ENCODE results near the gene UTP15. TPM values are rescaled to one million over a fixed set of nuclear protein-coding genes. Genes with fewer than 3 reads are reported as not detected.

The UTP15 gene
- total RNA-seq, 2 experiments from 2014 or later, result 57.2 to 57.7 TPM

DNA sequence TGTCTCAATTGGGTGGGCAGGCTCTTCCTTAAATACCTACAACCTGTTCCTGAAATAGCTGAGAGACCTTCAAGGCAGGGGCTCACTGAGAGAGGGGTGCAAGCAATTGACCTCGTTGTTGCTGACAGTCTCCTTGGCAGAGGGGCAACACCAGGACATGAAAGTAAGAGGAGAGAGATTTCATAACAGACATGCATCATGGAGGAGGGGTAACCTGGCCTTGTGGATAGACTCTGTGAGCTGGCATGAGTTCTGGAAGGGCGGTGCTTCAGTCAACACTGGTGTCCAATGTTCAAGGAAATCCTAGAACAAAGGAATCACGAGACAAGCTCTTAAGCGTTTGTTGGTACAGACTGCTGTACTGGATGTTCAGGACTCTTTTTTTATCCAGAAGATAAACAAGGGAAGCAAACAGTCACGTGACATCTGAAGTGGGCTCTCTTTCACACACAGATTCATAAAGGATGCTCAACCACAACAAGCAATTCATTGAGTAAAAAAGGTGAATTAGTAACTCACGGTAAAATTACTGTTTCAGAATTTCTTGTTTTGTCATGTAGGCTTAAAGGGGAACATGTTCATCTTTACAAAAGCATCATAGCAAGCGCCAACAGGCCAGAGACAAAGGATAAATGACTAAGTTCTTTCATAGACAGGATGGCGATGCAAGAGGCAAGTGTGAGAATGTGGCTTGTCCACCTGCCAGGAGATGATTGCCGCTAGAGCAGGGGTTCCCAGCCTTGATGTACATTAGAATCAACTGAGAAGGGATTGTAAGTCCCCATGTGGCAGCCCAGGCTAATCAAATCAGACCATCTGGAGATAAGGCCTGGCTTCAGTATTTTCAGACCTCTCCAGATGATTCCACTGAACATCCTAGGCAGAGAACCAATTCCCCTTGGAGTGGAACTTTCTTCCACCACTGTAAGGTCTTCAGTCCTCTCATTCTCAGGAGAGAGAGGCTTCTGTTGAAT, 20.8 kb upstream of the UTP15 start:
- Mint-ChIP-seq H3K4me1 (no peaks in the 10 kb centered on the region), H3K36me3 (no peaks in the 10 kb centered on the region), H3K9me3 (no peaks in the 10 kb centered on the region), H3K27me3 (peaks cover 35% of the 10 kb centered on the region), H3K27ac (no peak overlapping the region), H3K4me3 (no peak overlapping the region)
- no peak for DNase-seq

DNA sequence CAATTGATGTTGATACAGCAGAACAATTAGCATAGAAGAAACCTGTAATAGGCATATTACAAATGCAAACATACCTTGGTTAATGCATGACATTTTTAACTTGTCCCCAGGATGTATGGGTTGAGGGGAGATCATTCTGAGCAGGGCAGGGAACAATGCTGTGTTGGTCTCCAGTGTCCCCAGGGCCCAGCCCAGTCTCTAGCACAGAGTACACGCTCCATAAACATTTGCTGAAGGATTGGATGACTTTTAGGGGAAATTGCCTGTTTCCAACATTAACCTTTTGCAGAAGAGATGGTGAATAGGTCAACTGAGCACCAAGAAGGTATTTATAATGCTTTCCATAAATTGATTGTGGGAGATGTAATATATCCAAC, 20.2 kb upstream of the UTP15 start:
- no peaks in the 10 kb centered on the region for H3K9me3 Mint-ChIP-seq
- H3K27ac Mint-ChIP-seq, result no peak overlapping the region
- no peaks in the 10 kb centered on the region for H3K36me3 Mint-ChIP-seq
- no peak for DNase-seq
- H3K27me3 Mint-ChIP-seq, result peaks cover 34% of the 10 kb centered on the region
- H3K4me1 Mint-ChIP-seq, result no peaks in the 10 kb centered on the region
- H3K4me3 Mint-ChIP-seq, result no peak overlapping the region

DNA sequence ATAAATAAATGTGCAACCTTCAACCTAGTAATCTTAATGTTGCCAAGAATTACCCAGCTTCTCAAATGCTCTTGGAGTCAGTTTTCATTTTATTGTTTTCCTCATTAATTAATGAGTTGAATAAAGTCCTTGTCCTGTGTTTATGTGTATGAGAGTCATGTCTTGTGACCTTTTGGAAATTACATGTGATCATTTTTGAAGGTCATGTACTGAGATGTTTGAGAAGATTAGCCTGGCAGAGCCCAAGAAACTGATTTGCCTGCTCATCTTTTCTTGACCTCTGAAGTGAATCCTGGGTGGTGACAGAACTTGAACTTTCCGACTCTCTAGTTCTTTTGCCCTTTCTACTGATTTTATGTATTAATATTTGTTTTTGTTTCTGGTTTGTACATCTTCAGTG, 15.5 kb upstream of the UTP15 start:
- H3K27me3 Mint-ChIP-seq, result peaks cover 6% of the 10 kb centered on the region
- H3K4me3 Mint-ChIP-seq, result no peak overlapping the region
- no peaks in the 10 kb centered on the region for H3K9me3 Mint-ChIP-seq
- H3K4me1 Mint-ChIP-seq, result no peaks in the 10 kb centered on the region
- no peak overlapping the region for H3K27ac Mint-ChIP-seq
- DNase-seq, result no peak
- H3K36me3 Mint-ChIP-seq, result no peaks in the 10 kb centered on the region

DNA sequence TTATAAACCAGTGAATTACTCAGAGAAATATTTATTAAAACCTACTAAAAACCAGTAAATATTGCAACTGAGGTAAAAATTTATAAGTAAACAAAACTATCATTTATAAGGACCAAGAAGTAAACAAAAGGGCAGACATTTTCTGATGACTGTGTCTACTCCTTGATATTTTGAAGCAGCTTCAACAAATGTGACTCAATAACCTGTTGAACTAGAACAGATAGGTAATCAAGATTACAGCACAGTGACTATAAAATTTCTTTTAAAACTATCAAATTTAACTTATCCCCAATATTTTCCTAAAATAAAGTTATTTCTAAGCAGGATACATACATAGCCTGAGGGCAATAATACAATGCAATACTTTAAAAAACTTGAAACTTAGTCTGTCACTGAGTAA, 12.9 kb upstream of the UTP15 start:
- no peak overlapping the region for H3K27ac Mint-ChIP-seq
- H3K4me1 Mint-ChIP-seq, result no peaks in the 10 kb centered on the region
- no peak for DNase-seq
- H3K36me3 Mint-ChIP-seq, result no peaks in the 10 kb centered on the region
- H3K4me3 Mint-ChIP-seq, result no peak overlapping the region
- H3K9me3 Mint-ChIP-seq, result no peaks in the 10 kb centered on the region
- H3K27me3 Mint-ChIP-seq, result no peaks in the 10 kb centered on the region

DNA sequence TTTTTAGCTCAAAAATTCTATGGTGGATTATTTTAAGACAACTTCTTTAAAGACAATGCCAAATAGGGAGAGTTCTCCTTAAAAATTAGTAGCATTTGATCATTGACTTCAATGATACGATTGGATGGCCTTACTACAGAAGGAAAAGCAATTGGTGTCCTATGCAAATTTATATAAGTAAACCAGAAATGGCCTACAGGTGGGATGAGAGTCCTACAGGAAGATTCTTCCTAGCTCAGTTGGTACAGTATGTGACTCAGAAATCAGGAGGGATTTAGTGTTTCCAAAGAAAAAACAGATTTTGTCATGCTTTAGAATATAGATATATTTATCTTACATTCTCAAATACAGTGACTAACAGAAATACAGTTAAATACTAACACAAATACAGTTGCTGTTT, 6.6 kb upstream of the UTP15 start:
- no peak overlapping the region for H3K27ac Mint-ChIP-seq
- H3K27me3 Mint-ChIP-seq, result no peaks in the 10 kb centered on the region

DNA sequence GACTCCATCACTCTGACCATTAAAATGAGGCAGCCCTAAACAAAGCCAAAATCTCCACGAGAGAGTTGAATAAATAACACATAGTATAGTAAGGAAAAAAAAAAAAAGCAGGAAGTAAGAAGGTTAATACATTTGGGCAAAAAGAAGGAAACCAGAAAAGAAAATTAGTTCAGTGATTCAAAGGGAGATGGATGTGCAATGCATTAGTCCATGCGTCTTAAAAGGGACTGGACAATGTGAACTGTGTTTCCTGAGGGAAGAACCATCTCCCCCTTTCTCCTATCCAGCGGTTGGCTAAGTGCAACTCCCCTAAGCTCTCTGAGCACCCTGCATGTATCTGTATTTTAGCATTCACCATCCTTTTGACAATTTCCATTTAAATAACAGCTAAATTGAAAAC, 1.5 kb upstream of the UTP15 start:
- H3K9me3 Mint-ChIP-seq, result no peaks in the 10 kb centered on the region
- no peak for DNase-seq
- H3K4me3 Mint-ChIP-seq, result peak overlapping the region; percentile 95
- no peaks in the 10 kb centered on the region for H3K27me3 Mint-ChIP-seq
- peak overlapping the region; percentile 97 for H3K27ac Mint-ChIP-seq
- peaks cover 10% of the 10 kb centered on the region for H3K36me3 Mint-ChIP-seq
- H3K4me1 Mint-ChIP-seq, result peaks cover 33% of the 10 kb centered on the region

More for the DNA sequence above, 6.6 kb upstream of the UTP15 start:
- H3K4me3 Mint-ChIP-seq, result no peak overlapping the region
- no peak for DNase-seq
- peaks cover 4% of the 10 kb centered on the region for H3K36me3 Mint-ChIP-seq
- H3K4me1 Mint-ChIP-seq, result peaks cover 11% of the 10 kb centered on the region
- no peaks in the 10 kb centered on the region for H3K9me3 Mint-ChIP-seq

DNA sequence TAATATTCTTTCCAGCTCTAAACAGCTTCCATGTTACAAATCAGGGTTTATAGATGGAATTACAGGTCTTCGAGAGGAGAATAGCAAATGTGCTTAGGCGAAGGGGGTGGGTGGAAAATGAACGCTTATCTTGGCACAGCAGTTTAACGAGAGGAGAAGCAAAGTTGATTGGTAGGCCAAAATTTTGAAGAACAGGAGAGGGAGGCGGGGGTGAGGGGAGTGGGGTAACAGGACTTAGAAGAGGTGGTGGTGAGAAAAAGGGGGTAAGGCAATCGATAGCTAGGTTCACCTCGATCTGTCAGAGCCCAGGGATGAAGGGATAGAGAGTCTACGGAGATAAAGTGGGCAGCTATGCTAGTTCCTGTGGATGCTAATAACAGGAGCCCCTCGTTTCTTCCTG, 868 bp upstream of the UTP15 start:
- peak overlapping the region; percentile 97 for H3K27ac Mint-ChIP-seq
- peaks cover 12% of the 10 kb centered on the region for H3K36me3 Mint-ChIP-seq
- no peaks in the 10 kb centered on the region for H3K9me3 Mint-ChIP-seq
- no peak for DNase-seq
- peaks cover 36% of the 10 kb centered on the region for H3K4me1 Mint-ChIP-seq
- H3K4me3 Mint-ChIP-seq, result peak overlapping the region; percentile 95
- H3K27me3 Mint-ChIP-seq, result no peaks in the 10 kb centered on the region

DNA sequence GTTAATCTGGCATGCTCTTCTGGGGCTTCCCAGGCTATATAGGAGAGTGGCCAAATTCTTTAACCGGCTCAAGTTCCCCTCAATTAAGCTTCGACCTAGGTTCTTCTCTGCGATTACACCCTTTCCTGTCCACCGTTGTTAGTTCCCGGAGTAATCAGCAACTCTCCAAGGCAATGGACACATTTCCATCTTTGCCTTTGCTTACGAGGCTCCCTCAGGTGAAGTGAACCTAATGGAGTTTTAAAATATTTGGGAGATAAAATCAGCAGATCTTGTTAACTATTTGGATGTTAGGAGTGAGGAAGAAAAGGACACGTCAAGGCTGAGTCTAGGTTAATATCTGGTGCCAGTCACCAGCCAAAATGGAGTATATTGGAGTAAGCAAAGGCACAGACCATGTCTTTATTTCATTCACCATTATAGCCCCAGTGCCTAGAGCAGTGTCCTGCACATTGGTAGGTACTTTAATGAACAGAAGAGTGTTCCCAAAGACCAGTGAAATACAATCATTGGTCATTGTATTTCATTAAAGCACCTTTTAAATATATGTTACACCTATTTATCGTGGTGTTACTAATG, 515 bp downstream of the UTP15 start:
- DNase-seq, result no peak
- H3K27ac Mint-ChIP-seq, result peak overlapping the region; percentile 97
- H3K9me3 Mint-ChIP-seq, result no peaks in the 10 kb centered on the region
- H3K4me1 Mint-ChIP-seq, result peaks cover 34% of the 10 kb centered on the region
- H3K36me3 Mint-ChIP-seq, result peaks cover 15% of the 10 kb centered on the region
- no peaks in the 10 kb centered on the region for H3K27me3 Mint-ChIP-seq
- H3K4me3 Mint-ChIP-seq, result peak overlapping the region; percentile 95

DNA sequence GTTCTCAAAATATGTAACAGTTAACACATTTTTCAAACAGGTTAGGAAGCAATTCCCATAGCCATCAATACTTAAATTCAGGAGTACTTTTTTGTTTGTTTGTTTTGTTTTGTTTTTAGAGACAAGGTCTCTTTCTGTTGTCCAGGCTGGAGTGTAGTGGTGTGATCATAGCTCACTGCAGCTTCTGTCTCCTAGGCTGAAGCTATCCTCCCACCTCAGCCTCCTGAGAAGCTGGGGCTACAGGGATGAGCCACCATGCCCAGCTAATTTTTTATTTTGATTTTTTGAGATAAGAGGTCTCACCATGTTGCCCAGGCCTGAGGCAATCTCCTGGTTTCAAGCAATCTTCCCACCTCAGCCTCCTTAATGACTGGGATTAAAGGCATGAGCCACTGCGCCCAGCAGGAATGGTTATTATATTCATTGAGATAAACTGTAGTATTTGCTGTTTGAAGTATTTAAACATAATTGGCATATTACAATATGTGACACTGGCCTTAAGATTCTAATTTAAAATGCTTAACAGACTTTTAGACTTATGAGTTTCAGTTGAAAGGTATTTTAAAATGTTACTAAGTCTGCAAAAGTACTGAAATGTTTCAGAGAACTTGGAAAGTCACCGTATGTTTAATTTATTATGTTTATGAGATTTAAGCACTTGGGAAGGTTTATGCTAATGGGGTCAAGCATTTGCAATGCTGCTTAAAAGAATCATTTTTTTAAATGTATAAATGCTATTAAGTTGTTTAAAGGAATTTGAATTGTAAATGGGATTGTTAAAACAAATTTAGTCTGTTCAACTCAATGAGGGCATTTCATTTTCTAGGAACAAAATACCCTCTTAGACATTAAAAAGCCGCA, 17.0 kb downstream of the UTP15 start:
- H3K9me3 Mint-ChIP-seq, result no peaks in the 10 kb centered on the region
- H3K4me1 Mint-ChIP-seq, result no peaks in the 10 kb centered on the region
- H3K27ac Mint-ChIP-seq, result no peak overlapping the region
- H3K4me3 Mint-ChIP-seq, result no peak overlapping the region
- DNase-seq, result no peak
- peaks cover 20% of the 10 kb centered on the region for H3K36me3 Mint-ChIP-seq
- no peaks in the 10 kb centered on the region for H3K27me3 Mint-ChIP-seq

DNA sequence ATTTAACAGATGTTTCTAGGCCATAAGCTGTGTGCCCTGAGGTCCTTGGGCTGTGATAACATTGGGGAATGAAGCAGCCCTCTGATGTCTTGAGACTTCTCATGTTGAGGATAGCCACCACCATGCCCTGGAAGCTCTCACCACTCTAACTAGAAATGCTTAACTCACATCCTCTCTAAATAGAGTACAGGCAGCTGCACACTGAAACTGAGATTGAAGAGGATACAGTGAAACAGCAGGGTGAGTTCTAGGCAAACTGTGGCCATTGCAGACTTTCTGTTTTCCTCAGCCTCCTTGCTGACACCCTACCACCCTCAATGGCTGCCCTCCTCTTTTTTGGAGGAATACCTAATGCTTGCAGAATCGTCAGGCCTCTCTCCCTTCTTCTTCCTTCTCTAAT, 22.4 kb downstream of the UTP15 start:
- no peaks in the 10 kb centered on the region for H3K9me3 Mint-ChIP-seq
- H3K36me3 Mint-ChIP-seq, result peaks cover 5% of the 10 kb centered on the region
- no peaks in the 10 kb centered on the region for H3K4me1 Mint-ChIP-seq
- no peak overlapping the region for H3K4me3 Mint-ChIP-seq
- no peak for DNase-seq
- H3K27me3 Mint-ChIP-seq, result no peaks in the 10 kb centered on the region
- no peak overlapping the region for H3K27ac Mint-ChIP-seq

DNA sequence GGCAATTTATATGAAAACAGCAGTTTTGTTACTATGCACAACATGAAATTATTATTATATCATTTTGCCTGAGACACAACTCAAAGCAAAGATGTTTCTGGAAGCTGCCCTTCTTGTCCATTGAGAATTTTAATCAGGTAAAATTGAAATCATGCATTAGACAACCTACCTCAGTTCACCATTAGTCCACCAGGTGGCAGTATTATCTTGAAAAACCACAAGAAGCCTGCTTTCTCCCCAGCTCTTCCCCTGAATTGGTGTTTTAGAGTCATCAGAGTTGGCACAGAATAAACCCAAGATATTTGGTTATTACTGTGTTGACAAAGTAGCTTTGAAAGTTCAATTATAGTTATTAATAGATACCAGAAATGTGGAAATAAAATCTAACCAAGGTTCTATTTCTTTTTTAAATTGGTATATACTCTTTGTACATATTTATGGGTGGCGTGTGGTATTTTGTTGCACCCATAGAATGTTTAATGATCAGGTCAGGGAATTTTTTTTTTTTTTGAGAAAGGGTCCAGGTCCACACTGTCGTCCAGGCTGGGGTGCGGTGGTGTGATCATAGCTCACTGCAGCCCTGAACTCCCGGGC, 25.7 kb downstream of the UTP15 start:
- Mint-ChIP-seq H3K36me3 (peaks cover 2% of the 10 kb centered on the region), H3K27ac (no peak overlapping the region), H3K9me3 (no peaks in the 10 kb centered on the region), H3K27me3 (no peaks in the 10 kb centered on the region), H3K4me1 (no peaks in the 10 kb centered on the region), H3K4me3 (no peak overlapping the region)
- peak; percentile 6 for DNase-seq

DNA sequence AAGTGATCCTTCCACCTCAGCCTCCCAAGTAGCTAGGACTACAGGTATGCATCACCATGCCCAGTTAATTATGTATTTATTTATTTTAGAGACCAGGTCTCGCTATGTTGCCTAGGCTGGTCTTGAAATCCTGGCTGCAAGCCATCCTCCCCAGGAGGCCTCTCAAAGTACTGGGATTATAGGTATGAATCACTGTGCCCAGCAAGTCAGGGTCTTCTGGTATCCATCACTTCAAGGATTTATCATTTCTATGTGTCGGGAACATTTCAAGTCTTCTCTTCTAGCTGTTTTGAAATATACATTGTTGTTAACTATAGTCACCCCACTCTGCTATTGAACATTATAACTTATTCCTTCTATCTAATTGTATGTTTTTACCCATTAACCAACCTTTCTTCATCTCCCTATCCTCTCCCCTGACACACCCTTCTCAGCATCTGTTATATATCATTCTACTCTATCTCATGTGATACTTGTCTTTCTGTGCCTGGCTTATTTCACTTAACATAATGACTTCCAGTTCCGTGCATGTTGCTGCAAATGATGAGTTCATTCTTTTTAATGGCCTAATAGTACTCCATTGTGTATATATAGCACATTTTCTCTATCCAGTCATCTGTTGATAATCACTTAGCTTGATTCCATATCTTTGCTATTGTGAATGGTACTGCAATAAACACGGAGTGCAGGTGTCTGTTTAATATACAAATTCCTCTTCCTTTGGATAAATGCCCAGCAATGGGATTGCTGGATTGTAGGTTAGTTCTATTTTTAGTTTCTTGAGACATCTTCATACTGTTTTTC, 26.4 kb downstream of the UTP15 start:
- Mint-ChIP-seq H3K36me3 (no peaks in the 10 kb centered on the region), H3K27me3 (no peaks in the 10 kb centered on the region), H3K9me3 (no peaks in the 10 kb centered on the region), H3K4me1 (no peaks in the 10 kb centered on the region), H3K4me3 (no peak overlapping the region), H3K27ac (no peak overlapping the region)
- no peak for DNase-seq

DNA sequence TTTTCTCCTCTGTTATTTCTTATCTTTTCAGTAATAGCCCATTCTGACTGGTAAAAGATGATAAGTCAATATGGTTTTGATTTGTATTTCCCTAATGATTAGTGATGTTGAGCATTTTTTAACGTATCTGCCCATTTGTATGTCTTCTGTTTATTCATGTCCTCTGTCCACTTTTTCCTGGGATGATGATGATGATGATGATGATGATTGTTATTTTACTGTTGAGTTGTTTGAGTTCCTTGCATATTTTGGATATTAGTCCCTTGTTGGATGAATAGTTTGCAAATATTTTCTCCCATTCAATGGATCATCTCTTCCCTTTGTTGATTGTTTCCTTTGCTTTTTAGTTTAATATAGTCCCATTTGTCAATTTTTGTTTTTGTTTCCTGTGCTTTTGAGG, 27.0 kb downstream of the UTP15 start:
- H3K9me3 Mint-ChIP-seq, result no peaks in the 10 kb centered on the region
- no peak overlapping the region for H3K27ac Mint-ChIP-seq
- DNase-seq, result no peak
- no peaks in the 10 kb centered on the region for H3K4me1 Mint-ChIP-seq
- no peak overlapping the region for H3K4me3 Mint-ChIP-seq
- no peaks in the 10 kb centered on the region for H3K36me3 Mint-ChIP-seq
- no peaks in the 10 kb centered on the region for H3K27me3 Mint-ChIP-seq

DNA sequence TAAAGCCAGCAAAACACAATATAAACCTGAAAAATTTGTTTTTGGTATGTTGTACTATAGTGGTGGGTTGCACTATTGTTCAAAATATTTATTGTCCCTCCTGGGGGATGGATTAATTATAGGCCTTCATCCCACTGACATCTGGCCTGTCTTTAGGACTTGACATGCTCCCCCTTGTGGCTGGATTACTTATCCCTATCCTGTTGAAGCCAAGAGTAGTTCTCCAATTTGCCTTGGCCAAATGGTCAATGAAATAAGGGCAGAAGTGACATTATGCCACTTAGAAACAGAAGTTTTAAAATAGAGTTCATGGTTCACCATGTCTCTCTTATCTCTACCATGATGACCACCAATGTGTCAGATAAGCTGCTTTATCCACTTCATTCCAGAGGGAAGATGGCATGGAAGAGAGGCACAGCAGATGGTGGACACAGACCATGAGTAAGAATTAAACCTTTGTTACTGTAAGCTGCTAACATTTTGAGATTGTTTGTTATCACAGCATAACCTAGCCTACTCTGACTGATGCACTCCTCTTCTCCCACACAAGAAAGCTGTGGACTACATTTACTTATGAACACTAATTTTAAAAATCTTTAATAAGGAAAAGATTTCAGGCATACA, 31.3 kb downstream of the UTP15 start:
- Mint-ChIP-seq H3K36me3 (no peaks in the 10 kb centered on the region), H3K4me3 (no peak overlapping the region), H3K4me1 (no peaks in the 10 kb centered on the region), H3K27ac (no peak overlapping the region), H3K27me3 (peaks cover 5% of the 10 kb centered on the region), H3K9me3 (peaks cover 2% of the 10 kb centered on the region)
- no peak for DNase-seq
